CD4-positive, alpha-beta T cell treated with Interleukin-17A for 1 hour (primary cell): Measurements from ENCODE around the gene CRLF2.
"Not testable (repeated sequence)": the region's sequence is repeated elsewhere in the genome, so short reads cannot be mapped to it uniquely, and the experiment has no call there.

Experiments
- DNase-seq: peaks from one replicate; pipeline ENCODE4 v3.0.0-alpha.2; 2020

The CRLF2 gene

GRCh38 chrX:1213971-1214370, 1.5 kb upstream of the CRLF2 start:
- DNase-seq = no peak

GRCh38 chrX:1210844-1211243, 1.6 kb downstream of the CRLF2 start:
- no peak for DNase-seq

DNA sequence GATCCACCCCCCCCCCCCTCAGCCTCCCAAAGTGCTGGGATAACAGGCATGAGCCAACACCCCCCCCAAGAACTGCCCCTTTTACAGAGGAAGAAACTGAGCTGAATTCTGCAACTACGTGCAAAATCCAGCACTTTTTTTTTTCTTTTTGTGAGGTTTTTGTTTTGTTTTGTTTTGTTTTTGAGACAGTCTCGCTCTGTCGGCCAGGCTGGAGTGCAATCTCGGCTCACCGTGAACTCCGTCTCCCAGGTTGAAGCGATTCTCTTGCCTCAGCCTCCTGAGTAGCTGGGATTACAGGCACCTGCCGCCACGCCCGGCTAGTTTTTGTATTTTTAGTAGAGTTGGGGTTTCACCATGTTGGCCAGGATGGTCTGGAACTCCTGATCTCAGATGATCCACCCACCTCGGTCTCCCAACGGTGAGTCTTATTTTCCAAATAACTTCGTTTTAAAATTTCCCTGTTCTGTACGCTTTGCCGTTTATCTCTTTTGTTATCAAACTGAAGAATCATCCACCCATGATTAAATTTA, 4.9 kb downstream of the CRLF2 start:
- DNase-seq = no peak

DNA sequence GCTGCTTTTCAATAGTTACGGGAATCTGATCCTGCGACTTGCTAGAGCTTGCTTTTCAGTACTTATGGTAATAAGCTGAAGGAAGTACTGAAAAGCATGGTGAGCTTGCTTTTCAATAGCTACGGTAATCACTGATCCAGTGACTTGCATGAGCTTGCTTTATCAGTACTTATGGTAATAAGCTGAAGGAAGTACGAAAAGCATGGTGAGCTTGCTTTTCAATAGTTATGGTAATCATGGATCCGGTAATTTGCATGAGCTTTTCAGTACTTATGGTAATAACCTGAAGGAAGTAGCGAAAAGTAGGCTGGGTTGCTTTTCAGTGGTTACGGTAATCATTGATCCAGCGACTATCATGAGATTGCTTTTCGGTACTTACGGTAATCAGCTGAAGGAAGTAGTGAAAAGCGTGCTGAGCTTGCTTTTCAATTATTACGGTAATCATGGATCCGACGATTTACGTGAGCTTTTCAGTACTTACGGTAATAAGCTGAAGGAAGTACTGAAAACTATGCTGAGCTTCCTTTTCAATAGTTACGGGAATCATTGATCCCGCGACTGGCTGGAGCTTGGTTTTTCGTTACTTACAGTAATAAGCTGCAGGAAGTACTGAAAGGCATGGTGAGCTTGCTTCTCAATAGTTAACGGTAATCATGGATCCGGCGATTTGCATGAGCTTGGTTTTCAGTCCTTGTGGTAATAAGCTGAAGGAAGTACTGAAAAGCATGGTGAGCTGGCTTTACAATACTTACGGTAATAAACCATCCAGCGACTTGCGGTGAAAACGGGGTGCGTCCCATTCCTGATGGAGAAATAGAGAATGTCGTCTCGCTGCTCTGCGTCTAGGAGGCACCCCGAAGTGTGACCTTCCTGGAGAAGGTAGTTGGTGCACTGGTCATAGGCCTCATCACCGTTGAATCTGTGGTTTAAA, 6.5 kb downstream of the CRLF2 start:
- peak; percentile 76 for DNase-seq

DNA sequence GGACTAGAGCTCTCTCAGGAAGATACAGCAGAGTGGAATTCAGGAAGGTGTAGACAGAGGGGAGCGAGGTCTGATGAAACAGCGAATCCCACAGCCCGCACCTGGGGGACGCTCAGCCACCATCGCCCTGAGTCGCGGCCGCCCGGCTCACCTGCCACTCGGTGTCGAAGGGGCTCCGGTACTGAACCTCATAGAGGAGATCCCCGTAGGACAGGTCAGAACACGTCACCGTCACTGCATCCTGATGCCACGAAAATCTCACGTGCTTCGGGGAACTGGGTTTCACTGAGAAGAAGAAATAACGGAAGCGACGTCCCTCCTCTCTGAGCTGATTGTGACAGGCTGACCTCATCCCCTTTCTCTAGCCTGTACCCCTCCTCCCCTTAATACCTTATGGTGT, 10.2 kb downstream of the CRLF2 start:
- no peak for DNase-seq

DNA sequence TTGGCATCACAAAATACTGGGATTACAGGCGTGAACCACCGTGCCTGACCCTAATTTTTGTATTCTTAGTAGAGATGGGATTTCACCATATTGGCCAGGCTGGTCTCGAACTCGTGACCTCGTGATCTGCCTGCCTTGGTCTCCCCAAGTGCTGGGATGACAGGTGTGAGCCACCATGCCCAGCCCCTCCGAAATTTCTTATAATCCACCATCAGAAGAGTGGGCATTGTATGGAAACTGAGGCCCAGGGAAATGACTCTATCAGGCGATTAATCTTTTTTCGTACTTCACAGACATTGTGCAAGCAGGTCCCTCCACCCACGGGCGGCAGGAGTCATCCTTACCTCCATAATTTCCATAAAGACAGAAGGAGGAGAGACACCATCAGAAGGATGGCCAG, 16.0 kb downstream of the CRLF2 start:
- no peak for DNase-seq

DNA sequence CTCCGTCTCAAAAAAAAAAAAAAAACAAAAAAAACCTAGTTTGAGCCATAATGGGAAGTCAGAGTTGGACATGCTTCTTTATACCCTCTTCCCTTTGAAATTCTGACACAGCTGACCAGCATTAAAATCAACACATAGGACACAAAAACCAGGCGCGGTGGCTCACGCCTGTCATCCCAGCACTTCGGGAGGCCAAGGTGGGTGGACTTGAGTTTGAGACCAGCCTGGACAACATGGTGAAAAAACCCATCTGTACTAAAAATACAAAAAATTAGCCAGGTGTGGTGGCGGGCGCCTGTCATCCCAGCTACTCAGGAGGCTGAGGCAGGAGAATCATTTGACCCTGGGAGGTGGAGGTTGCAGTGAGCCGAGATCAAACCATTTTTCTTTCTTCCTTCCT, 20.3 kb downstream of the CRLF2 start:
- not testable (repeated sequence) for DNase-seq

DNA sequence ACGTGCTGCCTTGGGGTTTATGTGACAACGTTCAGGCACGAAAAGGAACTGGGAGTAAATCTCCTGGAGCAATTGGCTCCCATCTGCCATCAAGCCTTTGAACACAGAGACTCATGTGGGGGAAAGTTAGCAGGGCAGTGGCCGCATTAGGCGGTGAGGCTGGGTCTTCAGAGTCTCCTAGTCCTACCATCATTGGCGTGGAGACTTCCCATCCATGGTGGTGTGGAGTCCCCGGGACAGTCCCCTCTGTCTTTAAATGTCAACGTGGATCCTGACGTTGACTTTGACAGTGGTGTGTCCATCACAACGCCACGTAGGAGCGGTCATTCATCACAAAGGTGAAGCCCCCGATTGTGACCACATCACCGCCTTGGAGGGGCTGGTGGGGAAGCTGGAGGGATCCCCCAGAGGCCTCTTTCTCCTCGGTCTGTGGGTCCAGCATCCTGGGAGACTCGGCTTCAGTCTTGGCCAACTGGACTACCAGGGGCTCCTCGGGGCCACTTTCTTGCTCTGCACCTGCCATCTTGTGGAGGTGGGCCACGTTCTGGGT, 21.8 kb downstream of the CRLF2 start:
- no peak for DNase-seq

- DNase-seq = no peak
Observed at GRCh38 chrX:1185561-1185960, 26.9 kb downstream of the CRLF2 start.

DNA sequence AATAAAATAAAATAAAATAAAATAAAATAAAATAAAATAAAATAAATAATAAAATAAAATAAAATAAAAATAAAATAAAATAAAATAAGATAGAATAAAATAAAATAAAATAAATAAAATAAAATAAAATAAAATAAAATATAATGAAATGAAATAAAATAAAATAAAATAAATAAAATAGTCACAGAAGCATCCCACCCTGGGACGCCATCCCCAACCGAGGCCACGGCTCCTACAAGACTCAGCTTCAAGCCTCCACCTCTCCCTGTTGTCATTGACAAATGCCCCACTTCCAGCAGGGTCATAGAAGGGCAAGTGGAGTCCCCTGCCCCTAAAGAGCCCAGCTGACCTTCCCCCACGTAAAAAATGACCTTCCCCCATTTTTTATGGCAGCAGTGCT, 30.2 kb downstream of the CRLF2 start:
- DNase-seq = no peak

GRCh38 chrX:1181661-1182060, 30.8 kb downstream of the CRLF2 start:
- not testable (repeated sequence) for DNase-seq

DNA sequence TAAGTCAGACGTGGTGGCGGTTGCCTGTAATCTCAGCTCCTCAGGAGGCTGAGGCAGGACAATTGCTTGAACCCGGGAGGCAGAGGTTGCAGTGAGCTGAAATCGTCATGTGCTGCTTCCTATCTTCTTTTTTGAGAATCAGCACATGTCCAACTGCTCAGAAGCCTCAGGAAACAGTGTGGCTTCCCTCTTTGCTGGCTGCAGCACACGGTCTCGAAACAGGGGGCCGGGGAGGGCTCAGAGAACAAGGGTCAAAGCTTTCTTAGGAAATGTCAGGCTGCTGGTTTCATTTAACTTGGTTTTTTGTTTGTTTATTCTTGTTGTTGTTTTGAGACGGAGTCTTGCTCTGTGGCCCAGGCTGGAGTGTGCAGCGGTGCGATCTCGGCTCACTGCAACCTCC, 31.3 kb downstream of the CRLF2 start:
- DNase-seq = no peak

GRCh38 chrX:1178580-1179057, 33.8 kb downstream of the CRLF2 start:
- DNase-seq = no peak

DNA sequence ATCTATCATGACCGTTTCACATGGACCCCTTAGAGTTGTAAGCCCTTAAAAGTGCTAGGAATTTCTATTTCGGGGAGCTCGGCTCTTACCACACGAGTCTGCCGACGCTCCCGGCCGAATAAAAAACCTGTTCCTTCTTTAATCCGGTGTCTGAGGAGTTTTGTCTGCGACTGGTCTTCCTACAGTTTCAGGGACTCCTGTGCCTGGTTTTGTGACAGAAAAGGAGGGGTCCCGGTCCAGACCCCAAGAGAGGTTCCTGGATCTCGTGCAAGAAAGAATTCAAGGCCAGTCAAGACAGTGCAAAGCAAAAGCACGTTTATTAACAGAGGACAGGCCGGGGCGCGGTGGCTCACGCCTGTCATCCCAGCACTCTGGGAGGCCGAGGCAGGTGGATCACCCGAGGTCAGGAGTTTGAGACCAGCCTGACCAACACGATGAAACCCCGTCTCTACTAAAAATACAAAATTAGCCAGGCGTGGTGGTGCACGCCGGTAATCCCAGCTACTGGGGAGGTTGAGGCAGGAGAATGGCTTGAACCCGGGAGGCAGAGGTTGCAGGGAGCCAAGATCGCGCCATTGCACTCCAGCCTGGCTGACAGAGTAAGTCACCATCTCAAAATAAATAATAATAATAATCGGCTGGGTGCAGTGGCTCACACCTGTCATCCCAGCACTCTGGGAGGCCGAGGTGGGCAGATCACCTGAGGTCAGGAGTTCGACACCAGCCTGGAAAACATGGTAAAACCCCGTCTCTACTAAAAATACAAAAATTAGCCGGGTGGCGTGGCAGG, 35.7 kb downstream of the CRLF2 start:
- DNase-seq = not testable (repeated sequence)

DNA sequence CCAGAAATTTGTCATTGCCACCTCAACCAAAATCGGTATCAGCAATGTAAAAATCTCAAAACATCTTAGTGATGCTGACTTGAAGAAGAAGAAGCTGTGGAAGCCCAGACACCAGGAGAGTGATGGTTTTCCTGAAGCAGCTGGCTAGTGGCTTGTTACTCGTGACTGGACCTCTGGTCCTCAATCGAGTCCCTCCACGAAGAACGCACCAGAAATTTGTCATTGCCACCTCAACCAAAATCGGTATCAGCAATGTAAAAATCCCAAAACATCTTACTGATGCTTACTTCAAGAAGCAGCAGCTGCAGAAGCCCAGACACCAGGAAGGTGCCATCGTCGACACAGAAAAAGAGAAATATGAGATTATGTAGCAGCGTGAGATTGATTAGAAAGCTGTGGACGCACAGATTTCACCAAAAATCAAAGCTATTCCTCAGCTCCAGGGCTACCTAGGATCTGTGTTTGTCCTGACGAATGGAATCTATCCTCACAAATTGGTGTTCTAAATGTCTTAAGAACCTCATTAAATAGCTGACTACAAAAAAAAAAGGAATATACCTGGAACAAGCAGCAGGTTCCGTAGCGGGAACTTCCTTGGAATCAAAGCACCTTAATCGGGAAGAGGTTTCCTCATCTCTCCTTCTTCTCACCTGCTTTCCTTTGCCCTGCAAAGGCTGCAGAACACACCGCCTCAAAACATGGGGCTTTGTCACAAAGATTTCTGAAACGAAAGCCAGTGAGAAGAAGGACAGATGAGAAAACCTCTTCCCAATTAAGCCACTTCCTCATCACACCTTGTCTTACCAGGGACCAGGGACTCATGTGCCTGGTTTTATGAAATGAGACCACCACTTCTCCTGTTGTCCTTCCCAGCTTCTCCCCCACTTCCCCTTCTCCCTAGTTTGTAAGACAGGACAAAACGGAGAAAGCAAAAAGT, 37.6 kb downstream of the CRLF2 start:
- not testable (repeated sequence) for DNase-seq

DNA sequence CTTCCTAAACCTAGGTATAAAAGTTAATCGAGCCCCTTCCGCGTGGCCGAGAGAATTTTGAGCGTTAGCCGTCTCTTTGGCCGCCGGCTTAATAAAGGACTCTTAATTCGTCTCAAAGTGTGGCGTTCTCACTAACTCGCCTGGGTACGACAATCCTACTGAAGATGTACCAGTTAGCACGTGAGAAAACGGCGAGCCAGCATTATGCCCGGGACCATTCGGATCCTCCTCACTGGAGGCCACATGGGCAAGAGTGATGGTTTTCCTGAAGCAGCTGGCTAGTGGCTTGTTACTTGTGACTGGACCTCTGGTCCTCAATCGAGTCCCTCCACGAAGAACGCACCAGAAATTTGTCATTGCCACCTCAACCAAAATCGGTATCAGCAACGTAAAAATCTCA, 39.0 kb downstream of the CRLF2 start:
- not testable (repeated sequence) for DNase-seq

DNA sequence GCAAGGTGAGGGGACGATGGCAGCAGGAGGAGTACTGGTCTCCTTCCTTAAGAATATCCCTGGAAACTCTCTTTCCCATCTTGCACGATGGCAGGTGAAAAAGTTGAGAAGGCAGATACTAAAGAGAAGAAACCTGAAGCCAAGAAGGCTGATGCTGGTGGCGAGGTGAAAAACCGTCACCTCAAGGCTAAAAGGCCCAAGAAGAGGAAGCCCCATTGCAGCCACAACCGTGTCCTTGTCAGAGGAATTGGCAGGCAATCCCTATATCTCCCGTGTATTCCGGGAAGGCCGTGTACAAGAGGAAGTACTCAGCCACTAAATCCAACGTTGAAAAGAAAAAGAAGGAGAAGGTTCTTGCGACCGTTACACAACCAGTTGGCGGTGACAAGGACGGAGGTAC, 40.0 kb downstream of the CRLF2 start:
- no peak for DNase-seq

DNA sequence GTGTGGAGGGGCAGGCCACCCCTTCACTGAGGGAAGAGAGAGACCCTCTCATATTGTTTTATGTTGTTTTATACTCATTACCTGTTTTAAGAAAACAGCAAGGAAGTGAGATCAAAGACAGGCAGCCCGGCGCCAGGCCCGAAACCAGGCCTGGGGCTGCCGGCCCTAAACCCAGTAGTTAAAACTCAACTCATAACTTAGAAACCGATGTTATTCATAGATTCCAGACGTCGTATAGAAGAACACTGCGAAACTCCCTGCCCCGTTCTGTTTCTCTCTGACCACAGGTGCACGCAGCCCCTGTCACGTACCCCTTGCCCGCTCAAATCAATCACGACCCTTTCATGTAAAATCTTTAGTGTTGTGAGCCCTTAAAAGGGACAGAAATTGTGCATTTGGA, 40.5 kb downstream of the CRLF2 start:
- DNase-seq = not testable (repeated sequence)

DNA sequence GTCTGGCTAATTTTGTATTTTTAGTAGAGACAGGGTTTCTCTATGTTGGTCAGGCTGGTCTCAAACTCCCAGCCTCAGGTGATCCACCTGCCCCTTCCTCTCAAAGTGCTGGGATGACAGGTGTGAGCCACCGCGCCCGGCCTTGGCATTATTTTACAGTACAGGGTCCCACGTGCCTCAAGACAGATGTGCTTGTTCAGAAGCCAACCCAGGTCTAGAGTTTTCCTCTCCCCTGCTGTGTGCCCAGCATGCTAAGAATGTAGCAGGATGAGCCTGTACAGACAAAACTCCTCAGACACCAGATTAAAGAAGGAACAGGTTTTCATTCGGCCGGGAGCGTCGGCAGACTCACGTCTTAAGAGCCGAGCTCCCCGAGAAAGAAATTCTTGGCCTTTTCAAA, 42.2 kb downstream of the CRLF2 start:
- DNase-seq = no peak

DNA sequence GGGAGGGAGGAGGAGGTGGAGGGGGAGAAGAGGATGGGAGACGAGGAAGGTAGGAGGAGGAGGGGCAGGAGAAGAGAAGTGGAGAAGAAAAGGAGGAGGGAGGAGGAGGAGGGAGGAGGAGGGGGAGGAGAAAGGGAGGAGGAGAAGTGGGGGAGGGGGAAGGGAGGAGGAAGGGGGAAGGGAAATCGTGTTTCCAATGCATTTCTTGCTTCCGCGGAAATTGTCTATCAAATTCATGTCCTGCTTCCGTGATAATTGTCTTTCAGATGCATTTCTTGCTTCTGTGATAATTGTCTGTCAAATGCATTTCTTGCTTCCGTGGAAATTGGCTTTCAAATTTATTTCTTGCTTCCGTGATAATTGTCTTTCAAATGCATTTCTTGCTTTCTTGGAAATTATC, 43.3 kb downstream of the CRLF2 start:
- no peak for DNase-seq

GRCh38 chrX:1167918-1168481, 44.4 kb downstream of the CRLF2 start:
- DNase-seq = no peak

GRCh38 chrX:1167466-1167865, 45.0 kb downstream of the CRLF2 start:
- no peak for DNase-seq
